Caco-2 (cell line): ENCODE results near the gene UST. TPM values are rescaled to one million over a fixed set of nuclear protein-coding genes. Genes with fewer than 3 reads are reported as not detected.

Experiments used
- BruUV-seq: library from RNA; stranded (reverse); fragments of 400-500 nt; replicated peaks from 2 replicates; lab custom pipeline; 2021; lab: Mats Ljungman, UMichigan
- CTCF ChIA-PET: fragments of 300-600 bp; sonication (Branson Sonifier 250); formaldehyde crosslinking; loops from one replicate; lab custom pipeline; 2022; ENCODE audit warnings: antibody characterized with exemption; lab: Charles Lee
- POLR2A ChIA-PET: fragments of 300-600 bp; sonication (Branson Sonifier 250); formaldehyde crosslinking; loops from one replicate; lab custom pipeline; 2022; ENCODE audit warnings: antibody characterized with exemption; lab: Charles Lee
- DNase-seq, 2 experiments: peaks; one replicate each; pipeline versions ENCODE4 v3.0.0 to v3.0.0-alpha.2; 2020 to 2022
- H3K27me3 ChIP-seq: replicated peaks from 2 replicates; pipeline ENCODE4 v1.6.0; 2011; ENCODE audit warnings: low read length; ENCODE audit not compliant: control insufficient read depth, insufficient read depth
- H3K36me3 ChIP-seq: 2 replicates; pipeline ENCODE4 v1.5.1; 2011; ENCODE audit warnings: low read length; ENCODE audit not compliant: control insufficient read depth, insufficient read depth
- H3K4me1 ChIP-seq: fragments of 250-450 bp; sonication (Bioruptor Pico); 2 replicates; pipeline ENCODE4 v1.5.1; 2020; ENCODE audit warnings: mild to moderate bottlenecking
- H3K4me3 ChIP-seq: 2 replicates; pipeline ENCODE4 v1.5.1; 2011; ENCODE audit warnings: low read depth, mild to moderate bottlenecking, control low read depth, low read length
- H3K9me3 ChIP-seq: fragments of 250-450 bp; sonication (Bioruptor Pico); 2 replicates; pipeline ENCODE4 v1.5.1; 2020; ENCODE audit warnings: mild to moderate bottlenecking, moderate library complexity
- H3K27ac Mint-ChIP-seq: one replicate; pipeline ENCODE4 v1.8.0; 2022; ENCODE audit warnings: mixed read lengths; ENCODE audit not compliant: unreplicated experiment
- H3K27me3 Mint-ChIP-seq: one replicate; pipeline ENCODE4 v1.8.0; 2022; ENCODE audit warnings: mixed read lengths; ENCODE audit not compliant: insufficient read depth, unreplicated experiment
- H3K36me3 Mint-ChIP-seq: one replicate; pipeline ENCODE4 v1.8.0; 2022; ENCODE audit warnings: mild to moderate bottlenecking, mixed read lengths; ENCODE audit not compliant: insufficient read depth, unreplicated experiment
- H3K4me1 Mint-ChIP-seq: one replicate; pipeline ENCODE4 v1.8.0; 2022; ENCODE audit warnings: low read depth, mixed read lengths; ENCODE audit not compliant: unreplicated experiment
- H3K4me3 Mint-ChIP-seq: one replicate; pipeline ENCODE4 v1.8.0; 2022; ENCODE audit warnings: mild to moderate bottlenecking, moderate library complexity, mixed read lengths; ENCODE audit not compliant: unreplicated experiment
- H3K9me3 Mint-ChIP-seq: one replicate; pipeline ENCODE4 v1.8.0; 2022; ENCODE audit warnings: mixed read lengths; ENCODE audit not compliant: unreplicated experiment
- CTCF ChIP-seq, 2 experiments: fragments of 200-600 bp in 1 of 2; IDR thresholded peaks; 1 replicate in 1 of 2; 2 replicates in 1 of 2; pipeline versions ENCODE4 v1.5.1 to v1.8.0; 2011 to 2022; ENCODE audit warnings: antibody characterized with exemption in 1 of 2, control low read depth in 1 of 2, inconsistent platforms in 1 of 2, low read depth in 1 of 2, low read length in 1 of 2, mild to moderate bottlenecking in 1 of 2, moderate library complexity in 1 of 2; ENCODE audit not compliant: insufficient read depth in 1 of 2, severe bottlenecking in 1 of 2, unreplicated experiment in 1 of 2
- intact Hi-C: fragments of 100-400 bp; cut with micrococcal nuclease; formaldehyde crosslinking; loops from one replicate; pipeline ENCODE4 v1.10.0; 2022; ENCODE audit not compliant: unreplicated experiment
- total RNA-seq: library from RNA; stranded (reverse); gene quantifications from 2 replicates; pipeline ENCODE4 v1.2.3, GENCODE V29; 2022

Gene UST
- total RNA-seq, 1 experiment from 2014 or later, result not detected

- Mint-ChIP-seq H3K27me3 (peaks cover 10% of the 10 kb centered on the region), H3K4me1 (peaks cover 7% of the 10 kb centered on the region), H3K4me3 (no peak overlapping the region), H3K9me3 (peaks cover 8% of the 10 kb centered on the region), H3K27ac (no peak overlapping the region), H3K36me3 (no peaks in the 10 kb centered on the region)
- Histone ChIP-seq H3K4me1 (no peaks in the 10 kb centered on the region; the same call in 1 of the 2 replicates), H3K36me3 (no peaks in the 10 kb centered on the region), H3K27me3 (no peaks in the 10 kb centered on the region), H3K9me3 (no peaks in the 10 kb centered on the region), H3K4me3 (no peak overlapping the region)
- no peak for DNase-seq
- intact Hi-C loops, result no loop called here
- ChIA-PET CTCF (no interaction called here), POLR2A (no interaction called here)
- no peak for TF ChIP-seq CTCF (IDR thresholded peaks at IDR 0.05; ENCODE audit: insufficient read depth in 1 of 2, low read depth in 1 of 2, low read length in 1 of 2, severe bottlenecking in 1 of 2, unreplicated experiment in 1 of 2)
- no TSS peak for BruUV-seq
These were observed 205.6 kb downstream of the UST start for GRCh38 chr6:148952147-148953035.

GRCh38 chr6:148954461-148954860 is 207.6 kb downstream of the UST start:
- Histone ChIP-seq H3K27me3 (no peaks in the 10 kb centered on the region), H3K36me3 (no peaks in the 10 kb centered on the region), H3K4me1 (no peaks in the 10 kb centered on the region), H3K4me3 (no peak overlapping the region), H3K9me3 (no peaks in the 10 kb centered on the region)
- POLR2A ChIA-PET, result no interaction called here
- H3K4me1 Mint-ChIP-seq, result no peaks in the 10 kb centered on the region
- CTCF ChIA-PET, result interaction anchor here (1.4 kb wide), 1 partner anchor 377 kb away, joined by 3 read pairs; no protein-coding TSS in a partner anchor
- intact Hi-C loops, result no loop called here
- no peak for TF ChIP-seq CTCF (IDR thresholded peaks at IDR 0.05; ENCODE audit: insufficient read depth in 1 of 2, low read depth in 1 of 2, low read length in 1 of 2, severe bottlenecking in 1 of 2, unreplicated experiment in 1 of 2)
- BruUV-seq, result no TSS peak
- no peak overlapping the region for H3K4me3 Mint-ChIP-seq
- no peaks in the 10 kb centered on the region for H3K36me3 Mint-ChIP-seq
- peaks cover 8% of the 10 kb centered on the region for H3K9me3 Mint-ChIP-seq
- peaks cover 14% of the 10 kb centered on the region for H3K27me3 Mint-ChIP-seq
- no peak overlapping the region for H3K27ac Mint-ChIP-seq
- no peak for DNase-seq

GRCh38 chr6:148954934-148955333 is 208.1 kb downstream of the UST start:
- BruUV-seq, result no TSS peak
- no peaks in the 10 kb centered on the region for H3K36me3 ChIP-seq
- no peaks in the 10 kb centered on the region for H3K27me3 ChIP-seq
- Mint-ChIP-seq H3K27me3 (peaks cover 16% of the 10 kb centered on the region), H3K9me3 (peaks cover 8% of the 10 kb centered on the region), H3K4me1 (no peaks in the 10 kb centered on the region), H3K36me3 (no peaks in the 10 kb centered on the region), H3K27ac (no peak overlapping the region), H3K4me3 (no peak overlapping the region)
- POLR2A ChIA-PET, result no interaction called here
- no peaks in the 10 kb centered on the region for H3K4me1 ChIP-seq
- intact Hi-C loops, result no loop called here
- TF ChIP-seq CTCF (IDR thresholded peaks at IDR 0.05; ENCODE audit: insufficient read depth in 1 of 2, low read depth in 1 of 2, low read length in 1 of 2, severe bottlenecking in 1 of 2, unreplicated experiment in 1 of 2), result no peak
- H3K9me3 ChIP-seq, result no peaks in the 10 kb centered on the region
- H3K4me3 ChIP-seq, result no peak overlapping the region
- DNase-seq, result no peak
- CTCF ChIA-PET, result interaction anchor here (1.4 kb wide), 1 partner anchor 377 kb away, joined by 3 read pairs; no protein-coding TSS in a partner anchor
